IgD-negative memory B cell (primary cell): ENCODE results near the gene PTER. TPM values are rescaled to one million over a fixed set of nuclear protein-coding genes. Genes with fewer than 3 reads are reported as not detected.

Source experiments
- H3K27ac Mint-ChIP-seq, 3 donors: one replicate each; pipeline ENCODE4 v1.8.0; 2020 to 2022; ENCODE audit warnings: mild to moderate bottlenecking in 3 of 3, mixed read lengths in 3 of 3, moderate library complexity in 1 of 3
- H3K27me3 Mint-ChIP-seq: one replicate; pipeline ENCODE4 v1.8.0; 2021; ENCODE audit warnings: mixed read lengths
- H3K36me3 Mint-ChIP-seq: one replicate; pipeline ENCODE4 v1.8.0; 2020; ENCODE audit warnings: mild to moderate bottlenecking, mixed read lengths
- H3K4me1 Mint-ChIP-seq, 3 donors: one replicate each; pipeline ENCODE4 v1.8.0; 2020 to 2022; ENCODE audit warnings: mixed read lengths in 3 of 3, mild to moderate bottlenecking in 1 of 3
- H3K4me3 Mint-ChIP-seq, 4 donors: one replicate each; pipeline ENCODE4 v1.8.0; 2020 to 2022; ENCODE audit warnings: mild to moderate bottlenecking in 4 of 4, mixed read lengths in 4 of 4, moderate library complexity in 3 of 4
- H3K9me3 Mint-ChIP-seq, 3 donors: one replicate each; pipeline ENCODE4 v1.8.0; 2020 to 2021; ENCODE audit warnings: mixed read lengths in 3 of 3, mild to moderate bottlenecking in 1 of 3
- polyA plus RNA-seq: library from polyadenylated mRNA; unstranded; fragments of 300-500 nt; fragmentation: Illumina TruSeq; gene quantifications from one replicate; pipeline ENCODE4 v1.2.3, GENCODE V29; 2021

The PTER gene
- polyA plus RNA-seq, 1 donor from 2014 or later, result 11.8 TPM

- peaks cover 0 to 1% (median 0%) of the 10 kb centered on the region in 3 donors for H3K9me3 Mint-ChIP-seq
- H3K27ac Mint-ChIP-seq, result no peak overlapping the region
- H3K36me3 Mint-ChIP-seq, result no peaks in the 10 kb centered on the region
- H3K27me3 Mint-ChIP-seq, result peaks cover 8% of the 10 kb centered on the region
- H3K4me1 Mint-ChIP-seq, result no peaks in the 10 kb centered on the region
- no peak overlapping the region for H3K4me3 Mint-ChIP-seq
These were observed 107.8 kb downstream of the PTER start for GRCh38 chr10:16544591-16544990.

- Mint-ChIP-seq H3K9me3 (peaks cover 0 to 1% (median 0%) of the 10 kb centered on the region in 3 donors), H3K36me3 (peaks cover 2% of the 10 kb centered on the region), H3K27ac (no peak overlapping the region), H3K4me1 (peaks cover 0 to 3% (median 0%) of the 10 kb centered on the region in 3 donors), H3K4me3 (no peak overlapping the region), H3K27me3 (peaks cover 4% of the 10 kb centered on the region)
These were observed 108.4 kb downstream of the PTER start for GRCh38 chr10:16545116-16545736.

- Mint-ChIP-seq H3K27ac (no peak overlapping the region), H3K36me3 (peaks cover 2% of the 10 kb centered on the region), H3K9me3 (no peaks in the 10 kb centered on the region), H3K27me3 (no peaks in the 10 kb centered on the region), H3K4me1 (peaks cover 0 to 3% (median 0%) of the 10 kb centered on the region in 3 donors), H3K4me3 (no peak overlapping the region)
These were observed 111.2 kb downstream of the PTER start for GRCh38 chr10:16547973-16548372.

- Mint-ChIP-seq H3K4me3 (peak overlapping the region in 1 of 4 donors; percentile 7), H3K27ac (no peak overlapping the region), H3K27me3 (peaks cover 18% of the 10 kb centered on the region), H3K4me1 (no peaks in the 10 kb centered on the region), H3K36me3 (peaks cover 2% of the 10 kb centered on the region), H3K9me3 (peaks cover 0 to 3% (median 0%) of the 10 kb centered on the region in 3 donors)
These were observed 122.5 kb downstream of the PTER start for GRCh38 chr10:16559236-16559773.

GRCh38 chr10:16562891-16563290 lies 126.1 kb downstream of the PTER start:
- Mint-ChIP-seq H3K4me1 (peaks cover 0 to 9% (median 5%) of the 10 kb centered on the region in 3 donors), H3K36me3 (peaks cover 2% of the 10 kb centered on the region), H3K4me3 (no peak overlapping the region), H3K27ac (no peak overlapping the region), H3K27me3 (peaks cover 14% of the 10 kb centered on the region), H3K9me3 (no peaks in the 10 kb centered on the region)

Other genes with a start within 250 kb of the PTER start
- gene C1QL3, start 84.9 kb downstream of the PTER start, polyA plus RNA-seq, result 0.21 TPM